Progenitor cell of endocrine pancreas (in vitro differentiated cells): ENCODE results near the gene P2RY11. TPM values are rescaled to one million over a fixed set of nuclear protein-coding genes. Genes with fewer than 3 reads are reported as not detected.
A peak's percentile ranks its signal among the peaks of the same experiment; 100 is the strongest.

Source experiments
- DNase-seq: peaks from one replicate; pipeline ENCODE4 v3.0.0; 2021; ENCODE audit warnings: low spot score; ENCODE audit not compliant: unreplicated experiment
- H3K27ac Mint-ChIP-seq: 2 replicates; pipeline ENCODE4 v1.8.0; 2021; ENCODE audit warnings: mild to moderate bottlenecking, moderate library complexity, mixed read lengths
- H3K27me3 Mint-ChIP-seq: 2 replicates; pipeline ENCODE4 v1.8.0; 2021; ENCODE audit warnings: mixed read lengths
- H3K36me3 Mint-ChIP-seq: 2 replicates; pipeline ENCODE4 v1.8.0; 2022; ENCODE audit warnings: mixed read lengths; ENCODE audit not compliant: insufficient read depth
- H3K4me1 Mint-ChIP-seq: 2 replicates; pipeline ENCODE4 v1.8.0; 2021; ENCODE audit warnings: low read depth, mixed read lengths
- H3K4me3 Mint-ChIP-seq: 2 replicates; pipeline ENCODE4 v1.8.0; 2021; ENCODE audit warnings: low read depth, mild to moderate bottlenecking, moderate library complexity, mixed read lengths
- H3K9me3 Mint-ChIP-seq: 2 replicates; pipeline ENCODE4 v1.8.0; 2021; ENCODE audit warnings: low read depth, mixed read lengths
- CTCF ChIP-seq: fragments of 200-600 bp; sonication (generic); IDR thresholded peaks from one replicate; pipeline ENCODE4 v1.5.0; 2021; ENCODE audit warnings: antibody characterized with exemption, mild to moderate bottlenecking; ENCODE audit not compliant: unreplicated experiment
- total RNA-seq: library from RNA; stranded (reverse); gene quantifications from 2 replicates; pipeline ENCODE4 v1.2.1, GENCODE V29; 2021

The P2RY11 gene
- total RNA-seq, 1 donor from 2014 or later = 23.7 TPM

DNA sequence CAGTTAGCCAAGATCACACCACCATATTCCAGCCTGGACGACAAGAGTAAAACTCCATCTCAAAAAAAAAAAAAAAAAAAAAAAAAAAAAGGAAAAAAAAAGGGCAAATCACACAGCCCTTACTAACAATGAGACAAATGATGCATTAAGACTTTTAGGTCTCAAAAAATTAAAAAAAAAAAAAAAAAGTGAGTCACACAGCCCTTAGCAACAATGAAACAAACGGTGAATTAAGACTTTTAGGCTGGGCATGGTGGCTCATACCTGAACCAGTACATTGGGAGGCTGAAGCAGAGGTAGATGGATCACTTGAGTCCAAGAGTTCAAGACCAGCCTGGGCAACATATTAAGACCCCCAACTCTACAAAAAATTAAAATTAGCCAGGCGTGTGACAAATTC is 40.6 kb downstream of the P2RY11 start:
- no peak for DNase-seq
- no peaks in the 10 kb centered on the region for H3K4me1 Mint-ChIP-seq
- H3K36me3 Mint-ChIP-seq = peaks cover 25% of the 10 kb centered on the region
- no peak overlapping the region for H3K4me3 Mint-ChIP-seq
- no peaks in the 10 kb centered on the region for H3K27me3 Mint-ChIP-seq
- no peaks in the 10 kb centered on the region for H3K9me3 Mint-ChIP-seq
- no peak overlapping the region for H3K27ac Mint-ChIP-seq
- TF ChIP-seq CTCF = no peak

- no peak overlapping the region for H3K27ac Mint-ChIP-seq
- H3K9me3 Mint-ChIP-seq = no peaks in the 10 kb centered on the region
- no peaks in the 10 kb centered on the region for H3K4me1 Mint-ChIP-seq
- DNase-seq = no peak
- no peaks in the 10 kb centered on the region for H3K27me3 Mint-ChIP-seq
- no peak overlapping the region for H3K4me3 Mint-ChIP-seq
- peaks cover 25% of the 10 kb centered on the region for H3K36me3 Mint-ChIP-seq
- TF ChIP-seq CTCF = no peak
These were observed 44.3 kb downstream of the P2RY11 start for GRCh38 chr19:10155839-10156238.

GRCh38 chr19:10158071-10158470 is 46.6 kb downstream of the P2RY11 start:
- H3K9me3 Mint-ChIP-seq = no peaks in the 10 kb centered on the region
- no peak overlapping the region for H3K27ac Mint-ChIP-seq
- TF ChIP-seq CTCF = no peak
- H3K4me1 Mint-ChIP-seq = no peaks in the 10 kb centered on the region
- H3K27me3 Mint-ChIP-seq = no peaks in the 10 kb centered on the region
- DNase-seq = no peak
- peaks cover 23% of the 10 kb centered on the region for H3K36me3 Mint-ChIP-seq
- H3K4me3 Mint-ChIP-seq = no peak overlapping the region

GRCh38 chr19:10158485-10158884 is 47.0 kb downstream of the P2RY11 start:
- Mint-ChIP-seq H3K27me3 (no peaks in the 10 kb centered on the region), H3K36me3 (peaks cover 21% of the 10 kb centered on the region), H3K4me3 (no peak overlapping the region)

DNA sequence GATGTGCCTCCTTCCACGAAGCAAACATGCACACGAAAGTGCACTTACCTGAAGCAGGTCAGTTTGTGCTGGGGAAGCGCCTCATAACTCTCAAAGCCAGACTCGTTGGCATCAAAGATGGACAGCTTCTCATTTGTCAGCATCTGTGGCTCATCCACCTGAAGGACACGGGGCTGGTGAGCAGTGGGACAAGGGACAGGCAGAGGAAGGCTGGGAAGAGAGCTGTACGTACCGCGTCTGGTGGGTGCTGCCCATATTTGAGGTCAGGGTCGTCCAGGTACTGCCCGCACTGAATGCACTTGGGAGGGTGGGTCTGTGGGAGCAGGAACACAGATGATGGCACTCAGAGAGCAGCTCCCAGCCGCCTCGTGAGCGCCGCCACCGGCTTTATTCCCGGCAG is 48.1 kb downstream of the P2RY11 start:
- Mint-ChIP-seq H3K4me3 (no peak overlapping the region), H3K36me3 (peaks cover 16% of the 10 kb centered on the region), H3K4me1 (no peaks in the 10 kb centered on the region), H3K9me3 (no peaks in the 10 kb centered on the region), H3K27me3 (no peaks in the 10 kb centered on the region), H3K27ac (peak overlapping the region; percentile 62)
- DNase-seq = no peak
- TF ChIP-seq CTCF = no peak

More at GRCh38 chr19:10158485-10158884, 47.0 kb downstream of the P2RY11 start:
- no peak for TF ChIP-seq CTCF
- no peak overlapping the region for H3K27ac Mint-ChIP-seq
- no peak for DNase-seq
- H3K4me1 Mint-ChIP-seq = no peaks in the 10 kb centered on the region
- H3K9me3 Mint-ChIP-seq = no peaks in the 10 kb centered on the region

GRCh38 chr19:10163536-10163935 is 52.0 kb downstream of the P2RY11 start:
- H3K27me3 Mint-ChIP-seq = no peaks in the 10 kb centered on the region
- H3K9me3 Mint-ChIP-seq = no peaks in the 10 kb centered on the region
- DNase-seq = no peak
- H3K4me3 Mint-ChIP-seq = no peak overlapping the region
- no peak for TF ChIP-seq CTCF
- H3K36me3 Mint-ChIP-seq = peaks cover 12% of the 10 kb centered on the region
- H3K4me1 Mint-ChIP-seq = no peaks in the 10 kb centered on the region
- no peak overlapping the region for H3K27ac Mint-ChIP-seq
